ENCODE measurements around the gene CMAS. TPM values are rescaled to one million over a fixed set of nuclear protein-coding genes. Genes with fewer than 3 reads are reported as not detected.
A peak's percentile ranks its signal among the peaks of the same experiment; 100 is the strongest.
"Not testable (repeated sequence)": the region's sequence is repeated elsewhere in the genome, so short reads cannot be mapped to it uniquely, and the experiment has no call there.

CMAS gene
- total RNA-seq, 1 experiment from 2014 or later, result 42.5 TPM

GRCh38 chr12:22047494-22047893, 1.5 kb downstream of the CMAS start:
- DNase-seq (ENCODE audit: low read depth), result no peak

- DNase-seq (ENCODE audit: low read depth), result no peak
Observed at GRCh38 chr12:22048351-22049041, 2.5 kb downstream of the CMAS start.

DNA sequence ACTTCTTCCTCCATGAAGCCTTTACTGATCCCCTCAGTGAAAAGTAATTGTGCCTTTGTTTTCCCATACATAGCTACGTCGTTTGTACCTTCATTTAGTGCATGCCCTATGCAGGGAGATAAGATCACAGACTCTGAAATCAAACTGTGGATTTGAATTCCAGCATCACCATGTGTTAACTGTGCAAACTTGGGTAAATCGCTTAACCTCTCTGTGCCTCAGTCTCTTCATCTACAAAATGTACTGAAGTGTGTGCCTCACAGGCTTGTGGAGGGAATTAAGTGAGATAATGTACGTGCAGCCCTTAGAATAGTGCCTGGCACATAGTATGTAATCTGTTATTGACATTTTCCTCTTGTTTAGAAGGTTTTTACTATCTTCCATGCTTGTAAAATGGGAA, 4.1 kb downstream of the CMAS start:
- no peak for DNase-seq (ENCODE audit: low read depth)

DNA sequence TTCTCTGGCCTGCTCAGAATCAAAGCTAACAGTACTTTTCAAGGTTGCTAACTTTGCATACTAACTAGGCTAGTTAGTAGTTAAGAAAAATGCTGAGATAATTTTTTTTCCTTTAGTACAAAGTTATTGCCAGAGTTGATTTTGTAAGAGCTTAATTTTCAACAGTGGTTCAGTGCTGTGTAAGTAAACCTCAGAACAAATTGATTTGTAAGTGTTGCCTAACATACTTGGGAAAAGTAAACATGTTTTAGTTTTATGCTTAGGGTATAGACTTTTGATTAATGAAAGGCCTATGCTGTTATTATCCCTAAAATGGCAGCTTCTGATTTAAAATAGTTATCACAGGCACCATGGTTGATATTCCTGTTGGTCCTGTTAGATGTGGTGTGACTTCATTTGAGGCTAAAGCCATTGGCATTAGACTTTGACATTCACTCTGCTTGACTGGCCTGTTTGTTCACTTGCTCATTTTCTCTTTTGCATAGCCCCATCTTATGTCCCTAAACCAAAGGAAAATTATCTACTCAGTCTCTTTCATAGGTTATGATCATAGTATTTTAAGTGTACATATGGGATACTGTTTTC, 5.2 kb downstream of the CMAS start:
- DNase-seq (ENCODE audit: low read depth), result no peak

GRCh38 chr12:22052994-22053393, 7.0 kb downstream of the CMAS start:
- DNase-seq (ENCODE audit: low read depth), result not testable (repeated sequence)

- DNase-seq (ENCODE audit: low read depth), result no peak
Observed at GRCh38 chr12:22054155-22054554, 8.1 kb downstream of the CMAS start.

GRCh38 chr12:22056607-22057006, 10.6 kb downstream of the CMAS start:
- no peak for DNase-seq (ENCODE audit: low read depth)

- no peak for DNase-seq (ENCODE audit: low read depth)
Observed at GRCh38 chr12:22059976-22060647, 14.1 kb downstream of the CMAS start.

- no peak for DNase-seq (ENCODE audit: low read depth)
Observed at GRCh38 chr12:22064968-22065367, 18.9 kb downstream of the CMAS start.

- DNase-seq (ENCODE audit: low read depth), result no peak
Observed at GRCh38 chr12:22066310-22066709, 20.3 kb downstream of the CMAS start.

- no peak for DNase-seq (ENCODE audit: low read depth)
Observed at GRCh38 chr12:22069851-22070250, 23.8 kb downstream of the CMAS start.

DNA sequence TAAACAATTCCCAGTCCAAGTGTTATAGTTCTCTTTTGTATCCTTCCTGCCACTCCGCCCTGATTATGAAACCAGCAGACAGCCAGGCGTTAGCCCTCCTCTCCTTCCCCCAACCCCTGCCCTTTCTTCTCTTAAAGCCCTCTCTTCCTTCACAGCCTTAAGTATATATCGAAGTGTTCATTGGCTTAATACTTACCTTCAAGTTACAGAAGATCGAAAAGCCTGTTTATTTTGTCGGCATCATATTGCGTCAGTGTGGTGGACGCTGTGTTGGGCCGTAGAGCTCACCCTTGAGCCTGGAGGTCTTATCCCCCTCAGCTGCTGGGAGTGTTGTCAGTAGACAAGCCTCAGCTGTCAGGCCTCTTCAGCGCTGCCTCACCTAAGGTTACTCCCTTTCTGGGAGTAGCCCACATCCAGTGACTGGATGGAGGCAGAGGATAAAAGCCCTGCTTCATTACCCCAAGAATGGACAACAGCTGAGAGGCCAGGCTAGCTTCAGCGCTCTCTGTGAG, 36.2 kb downstream of the CMAS start:
- DNase-seq (ENCODE audit: low read depth), result no peak

- peak; percentile 29 for DNase-seq (ENCODE audit: low read depth)
Observed at GRCh38 chr12:22083167-22083566, 37.1 kb downstream of the CMAS start.

DNA sequence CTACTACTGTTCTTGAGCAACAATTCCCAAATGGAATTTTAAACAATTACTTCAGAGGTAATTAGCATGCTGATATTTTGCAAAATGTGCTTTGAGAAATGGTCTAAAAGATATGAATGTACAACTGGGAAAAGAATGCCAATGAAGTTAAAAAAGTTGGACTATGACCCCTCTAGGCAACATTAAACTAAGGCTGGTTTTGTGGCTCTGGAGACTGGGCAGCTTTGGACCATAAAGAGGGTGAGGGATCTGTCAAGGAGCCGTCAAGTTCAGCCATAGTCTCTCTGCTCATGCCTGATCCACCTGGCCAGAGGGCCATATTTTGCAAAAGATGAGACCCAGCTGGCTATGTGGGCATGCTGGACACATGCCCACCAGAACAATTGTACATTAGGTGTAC, 38.8 kb downstream of the CMAS start:
- DNase-seq (ENCODE audit: low read depth), result no peak

- DNase-seq (ENCODE audit: low read depth), result no peak
Observed at GRCh38 chr12:22088886-22089285, 42.9 kb downstream of the CMAS start.

- no peak for DNase-seq (ENCODE audit: low read depth)
Observed at GRCh38 chr12:22089486-22089885, 43.5 kb downstream of the CMAS start.

- not testable (repeated sequence) for DNase-seq (ENCODE audit: low read depth)
Observed at GRCh38 chr12:22099062-22099461, 53.0 kb downstream of the CMAS start.

DNA sequence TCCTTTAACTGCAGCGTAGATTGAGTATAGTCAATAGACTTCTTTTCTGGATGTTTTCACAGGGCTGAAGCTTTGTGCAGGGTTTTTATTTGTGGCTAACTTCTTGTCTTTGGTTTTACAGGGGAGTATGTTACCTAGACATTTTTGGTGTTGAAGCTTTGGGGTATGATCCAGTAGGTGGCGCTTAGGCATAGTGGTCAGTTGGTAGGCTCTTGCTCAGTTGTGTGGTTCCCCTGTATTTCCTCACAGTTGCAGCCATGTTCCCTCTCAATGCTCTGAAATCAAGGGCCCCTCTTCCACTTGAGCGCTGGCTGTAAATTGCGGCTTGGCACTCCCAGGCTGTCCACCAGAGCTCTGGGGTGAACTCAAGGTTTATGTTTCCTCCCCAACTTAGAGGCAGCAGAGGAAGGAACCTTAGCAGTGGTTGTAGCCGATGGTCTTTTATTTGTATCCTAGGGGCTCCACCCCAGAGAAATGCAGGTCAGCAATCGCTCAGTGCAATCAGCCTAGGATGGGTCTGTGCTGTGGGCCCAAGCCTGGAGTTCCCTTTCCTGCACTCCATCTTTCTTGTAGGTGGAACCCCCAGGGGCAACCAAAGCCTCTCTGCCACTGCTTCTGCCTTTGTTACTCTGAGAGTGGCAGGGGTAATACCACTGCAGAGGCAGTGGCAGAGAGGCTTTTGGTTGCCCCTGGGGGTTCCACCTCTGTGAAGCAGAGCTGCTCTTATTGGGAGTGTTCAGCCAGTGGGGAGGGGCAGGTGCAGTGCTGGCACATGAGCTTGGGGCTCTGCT, 55.1 kb downstream of the CMAS start:
- DNase-seq (ENCODE audit: low read depth), result peak; percentile 50

DNA sequence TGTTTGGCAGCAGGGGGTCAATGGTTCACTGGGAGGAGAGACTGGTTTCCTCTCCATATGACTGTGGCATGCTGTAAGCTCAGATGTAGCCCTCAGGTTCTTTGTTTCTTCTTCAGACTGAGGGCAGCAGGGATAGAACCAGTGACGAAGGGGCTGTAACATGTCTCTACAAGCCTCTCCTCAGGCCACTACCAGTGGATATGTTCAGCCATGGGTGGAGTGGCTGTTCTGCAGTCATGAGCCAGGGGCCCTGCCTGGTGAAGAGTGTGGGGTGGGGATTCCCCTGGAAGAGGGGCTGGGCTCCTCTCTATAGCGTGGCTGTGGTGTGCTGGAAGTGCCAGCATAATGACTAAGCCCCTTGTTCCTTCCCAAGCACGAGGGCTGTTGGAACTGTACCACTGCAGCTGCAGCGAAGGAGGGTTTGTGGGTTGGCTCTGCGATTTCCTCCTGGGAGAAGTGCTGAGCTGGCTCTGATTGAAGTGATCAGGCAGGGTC, 55.8 kb downstream of the CMAS start:
- peak; percentile 73 for DNase-seq (ENCODE audit: low read depth)

GRCh38 chr12:22103418-22103817, 57.4 kb downstream of the CMAS start:
- DNase-seq (ENCODE audit: low read depth), result no peak

DNA sequence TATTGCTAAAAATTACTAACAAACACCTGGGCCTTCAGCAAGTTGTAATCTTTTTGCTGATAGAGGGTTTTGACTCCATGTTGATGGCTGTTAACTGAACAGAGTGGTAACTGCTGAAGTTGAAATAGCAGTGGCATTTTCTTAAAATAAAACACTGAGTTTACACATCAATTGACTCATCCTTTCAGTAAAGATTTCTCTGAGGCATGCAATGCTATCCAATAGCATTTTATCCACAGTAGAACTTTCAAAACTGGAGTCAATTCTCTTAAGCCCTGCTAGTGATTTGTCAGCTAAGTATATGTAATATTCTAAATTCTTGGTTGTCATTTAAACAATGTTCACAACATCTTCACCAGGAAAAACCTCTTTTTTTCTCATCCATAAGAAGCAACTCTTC, 59.5 kb downstream of the CMAS start:
- no peak for DNase-seq (ENCODE audit: low read depth)

DNA sequence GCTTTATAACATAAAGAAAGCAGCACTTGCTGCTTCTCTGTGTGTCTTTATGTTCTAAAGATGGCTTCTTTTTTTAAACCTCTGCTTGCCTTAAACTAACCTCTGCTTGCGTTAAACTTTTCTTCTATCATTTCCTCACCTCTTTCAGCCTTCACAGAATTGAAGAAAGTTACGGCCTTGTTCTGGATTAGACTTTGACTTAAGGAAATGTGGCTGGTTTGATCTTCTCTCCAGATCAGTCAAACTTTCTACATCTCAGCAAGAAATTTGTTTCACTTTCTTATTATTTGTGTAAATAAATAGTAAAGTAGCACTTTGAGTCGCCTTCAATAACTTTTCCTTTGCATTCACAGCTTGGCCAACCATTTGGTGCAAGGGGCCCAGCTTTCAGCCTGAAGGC, 64.2 kb downstream of the CMAS start:
- no peak for DNase-seq (ENCODE audit: low read depth)

All from M059J (cell line).